ENCODE results near the gene MAPKAP1.

MAPKAP1 gene

GRCh38 chr9:125510980-125511379 is 196.0 kb downstream of the MAPKAP1 start:
- DNase-seq (ENCODE audit: low read depth in 1 of 2, low spot score in 1 of 2) = no peak
- Histone ChIP-seq H3K27me3 (ENCODE audit: insufficient read depth, poor library complexity, severe bottlenecking) (no peaks in the 10 kb centered on the region), H3K4me3 (replicated peaks; ENCODE audit: insufficient read depth, low read length) (no peak overlapping the region), H3K27ac (replicated peaks) (no peak overlapping the region)
- no peak for TF ChIP-seq POLR2AphosphoS5 (IDR thresholded peaks at IDR 0.05; ENCODE audit: low read depth)
- TF ChIP-seq SPI1 (IDR thresholded peaks at IDR 0.05; ENCODE audit: borderline replicate concordance, low read depth) = no peak
- TF ChIP-seq REST (IDR thresholded peaks at IDR 0.05; ENCODE audit: insufficient replicate concordance, low read depth) = no peak
- no peak for TF ChIP-seq GABPA (IDR thresholded peaks at IDR 0.05; ENCODE audit: low read depth)
- TF ChIP-seq CTCF (IDR thresholded peaks at IDR 0.05; ENCODE audit: insufficient read depth, low read length) = no peak

DNA sequence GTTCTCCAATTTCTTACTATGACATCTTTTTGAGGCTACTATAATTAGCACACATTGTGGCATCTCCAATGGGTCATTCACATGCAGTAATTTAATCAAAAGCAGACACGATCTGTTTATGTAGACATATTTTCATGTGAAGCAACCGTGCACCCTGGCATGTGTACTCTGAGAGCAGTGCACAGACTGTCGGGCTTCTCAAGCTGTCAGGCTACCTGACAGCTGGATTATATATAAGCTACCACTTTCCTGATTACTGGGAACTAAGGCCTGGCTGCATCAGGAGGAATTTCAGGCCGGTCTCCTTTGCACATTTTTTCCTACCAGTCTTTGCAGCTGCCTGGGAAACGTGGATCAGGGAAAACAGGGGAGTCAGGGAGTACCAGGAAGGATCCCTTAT is 197.5 kb downstream of the MAPKAP1 start:
- TF ChIP-seq CTCF (IDR thresholded peaks at IDR 0.05; ENCODE audit: insufficient read depth, low read length) (no peak), POLR2AphosphoS5 (IDR thresholded peaks at IDR 0.05; ENCODE audit: low read depth) (no peak), SPI1 (IDR thresholded peaks at IDR 0.05; ENCODE audit: borderline replicate concordance, low read depth) (no peak), GABPA (IDR thresholded peaks at IDR 0.05; ENCODE audit: low read depth) (no peak), REST (IDR thresholded peaks at IDR 0.05; ENCODE audit: insufficient replicate concordance, low read depth) (no peak)
- Histone ChIP-seq H3K27me3 (ENCODE audit: insufficient read depth, poor library complexity, severe bottlenecking) (no peaks in the 10 kb centered on the region), H3K27ac (replicated peaks) (no peak overlapping the region), H3K4me3 (replicated peaks; ENCODE audit: insufficient read depth, low read length) (no peak overlapping the region)
- DNase-seq (ENCODE audit: low read depth in 1 of 2, low spot score in 1 of 2) = no peak

- H3K27me3 ChIP-seq (ENCODE audit: insufficient read depth, poor library complexity, severe bottlenecking) = no peaks in the 10 kb centered on the region
- H3K27ac ChIP-seq (replicated peaks) = no peak overlapping the region
- H3K4me3 ChIP-seq (replicated peaks; ENCODE audit: insufficient read depth, low read length) = no peak overlapping the region
- TF ChIP-seq CTCF (IDR thresholded peaks at IDR 0.05; ENCODE audit: insufficient read depth, low read length) = no peak
- TF ChIP-seq REST (IDR thresholded peaks at IDR 0.05; ENCODE audit: insufficient replicate concordance, low read depth) = no peak
- TF ChIP-seq SPI1 (IDR thresholded peaks at IDR 0.05; ENCODE audit: borderline replicate concordance, low read depth) = no peak
- TF ChIP-seq POLR2AphosphoS5 (IDR thresholded peaks at IDR 0.05; ENCODE audit: low read depth) = no peak
- TF ChIP-seq GABPA (IDR thresholded peaks at IDR 0.05; ENCODE audit: low read depth) = no peak
- no peak for DNase-seq (ENCODE audit: low read depth in 1 of 2, low spot score in 1 of 2)
Observed at GRCh38 chr9:125508249-125508648, 198.8 kb downstream of the MAPKAP1 start.

Data from HL-60 (cell line).